ENCODE data around the gene RNF227. TPM values are rescaled to one million over a fixed set of nuclear protein-coding genes. Genes with fewer than 3 reads are reported as not detected.

The RNF227 gene
- total and polyA plus RNA-seq, 2 of the 8 experiments (the other 6 are each of a cell fraction or from before 2014, with no cell fraction given): 0.63 to 1.7 TPM

GRCh38 chr17:7916385-7916682, 245 bp upstream of the RNF227 start:
- H3K27me3 ChIP-seq (replicated peaks in 1 of 4; ENCODE audit: control insufficient read depth in 3 of 4, extremely low read depth in 1 of 4, insufficient read depth in 3 of 4, low read length in 3 of 4): peaks cover 10 to 30% (median 27%) of the 10 kb centered on the region in 4 experiments
- no peak overlapping the region for H3K14ac ChIP-seq (ENCODE audit: insufficient read length)
- H3K9ac ChIP-seq (replicated peaks in 1 of 4; ENCODE audit: extremely low read depth in 1 of 4, low read depth in 3 of 4, low read length in 3 of 4): no peak overlapping the region
- WGBS, 2 experiments (ENCODE audit: extremely low coverage in 1 of 2, insufficient coverage in 1 of 2, insufficient read length in 1 of 2, insufficient replicate concordance in 2 of 2, low coverage in 1 of 2, low lambda C conversion rate in 2 of 2, missing lambda C conversion rate in 1 of 2): 62% methylated on average over 9 of the region's 15 CpGs; no CpG with 5 or more reads in 1 of the 2 experiments
- peaks cover 0 to 6% (median 6%) of the 10 kb centered on the region in 4 experiments; a peak in 5 of 7 replicates for H3K4me1 ChIP-seq (replicated peaks in 1 of 4; ENCODE audit: control insufficient read depth in 3 of 4, insufficient read depth in 4 of 4, low read length in 3 of 4)
- no peak overlapping the region for H3K23ac ChIP-seq (ENCODE audit: insufficient read length)
- H2BK12ac ChIP-seq (ENCODE audit: low read depth, low read length): no peak overlapping the region
- no peaks in the 10 kb centered on the region for H3K9me3 ChIP-seq (ENCODE audit: insufficient read depth in 2 of 2, low read depth in 1 of 2, low read length in 1 of 2)
- no peak overlapping the region for H2BK5ac ChIP-seq (ENCODE audit: low read depth, low read length)
- no peak overlapping the region for H4K91ac ChIP-seq (replicated peaks; ENCODE audit: insufficient read length, low read length)
- H3K4ac ChIP-seq (replicated peaks; ENCODE audit: insufficient read length, low read depth, low read length): no peak overlapping the region
- H3K79me2 ChIP-seq (ENCODE audit: control insufficient read depth in 1 of 2, insufficient read depth in 2 of 2, low read length in 2 of 2): no peaks in the 10 kb centered on the region
- H3K56ac ChIP-seq (replicated peaks; ENCODE audit: insufficient read length, low read depth, low read length): no peak overlapping the region
- H2BK15ac ChIP-seq (ENCODE audit: low read length): no peak overlapping the region
- CTCF ChIA-PET (ENCODE audit: partially characterized antibody): interaction anchor here (0.9 to 6.9 kb wide), 11 partner anchors 13 to 176 kb away, joined by 3 to 64 read pairs (median 4); partner anchors contain the start of genes CNTROB, KCNAB3 and KDM6B
- H3K4me2 ChIP-seq (ENCODE audit: insufficient read depth in 1 of 2, low read depth in 2 of 2, low read length in 2 of 2): peak overlapping the region; percentile 85 to 88
- TF ChIP-seq E2F6 (IDR thresholded peaks at IDR 0.05) (peak; percentile 10; the same call in 1 of the 2 replicates), RBBP5 (IDR thresholded peaks at IDR 0.05; ENCODE audit: borderline replicate concordance, low read depth, low read length) (no peak), BACH1 (IDR thresholded peaks at IDR 0.05; ENCODE audit: low read length) (no peak), EZH2 (IDR thresholded peaks at IDR 0.05; ENCODE audit: low read depth, low read length, severe bottlenecking) (peak; percentile 47)
- TF ChIP-seq, protein P1, sequence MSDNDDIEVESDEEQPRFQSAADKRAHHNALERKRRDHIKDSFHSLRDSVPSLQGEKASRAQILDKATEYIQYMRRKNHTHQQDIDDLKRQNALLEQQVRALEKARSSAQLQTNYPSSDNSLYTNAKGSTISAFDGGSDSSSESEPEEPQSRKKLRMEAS (IDR thresholded peaks at IDR 0.05): peak; percentile 1
- H3K18ac ChIP-seq (ENCODE audit: extremely low read depth, low read length): no peak overlapping the region
- H2BK120ac ChIP-seq (replicated peaks; ENCODE audit: low read depth, low read length): no peak overlapping the region
- peak overlapping the region; percentile 5 for H4K5ac ChIP-seq (ENCODE audit: insufficient read length, low read depth, low read length)
- POLR2A ChIA-PET (ENCODE audit: partially characterized antibody): interaction anchor here (0.7 to 2.0 kb wide), 6 partner anchors 10 to 125 kb away, joined by 3 to 9 read pairs (median 4); partner anchors contain the start of genes CNTROB and TRAPPC1
- peaks cover 0 to 2% of the 10 kb centered on the region in 2 experiments for H4K20me1 ChIP-seq (replicated peaks in 1 of 2; ENCODE audit: control insufficient read depth in 1 of 2, insufficient read depth in 2 of 2, low read length in 2 of 2)
- no peak overlapping the region for H2AFZ ChIP-seq (ENCODE audit: low read length)
- no peak for FAIRE-seq
- H3K36me3 ChIP-seq (ENCODE audit: control insufficient read depth in 2 of 4, insufficient read depth in 4 of 4, low read length in 3 of 4): no peaks in the 10 kb centered on the region
- H3K27ac ChIP-seq (ENCODE audit: low read depth, low read length): no peak overlapping the region
- no peak for DNase-seq (ENCODE audit: low read depth in 1 of 2, low spot score in 2 of 2)
- no peak overlapping the region for H2BK20ac ChIP-seq (ENCODE audit: low read length)
- H3K23me2 ChIP-seq (ENCODE audit: low read depth, low read length): peaks cover 7% of the 10 kb centered on the region
- no peaks in the 10 kb centered on the region for H3K79me1 ChIP-seq (ENCODE audit: low read depth, low read length)
- H4K8ac ChIP-seq (ENCODE audit: extremely low read depth, insufficient read depth, low read length): no peak overlapping the region; the same call in 1 of the 2 replicates
- H3K4me3 ChIP-seq (ENCODE audit: extremely low read depth in 1 of 4, insufficient read depth in 2 of 4, low read depth in 3 of 4, low read length in 4 of 4): peak overlapping the region; percentile 24 to 53 (median 34)
- no peak overlapping the region for H2AK5ac ChIP-seq (ENCODE audit: low read depth, low read length)

Data from H1 (cell line).